Measurements from ENCODE around the gene CTNNBL1.

DNA sequence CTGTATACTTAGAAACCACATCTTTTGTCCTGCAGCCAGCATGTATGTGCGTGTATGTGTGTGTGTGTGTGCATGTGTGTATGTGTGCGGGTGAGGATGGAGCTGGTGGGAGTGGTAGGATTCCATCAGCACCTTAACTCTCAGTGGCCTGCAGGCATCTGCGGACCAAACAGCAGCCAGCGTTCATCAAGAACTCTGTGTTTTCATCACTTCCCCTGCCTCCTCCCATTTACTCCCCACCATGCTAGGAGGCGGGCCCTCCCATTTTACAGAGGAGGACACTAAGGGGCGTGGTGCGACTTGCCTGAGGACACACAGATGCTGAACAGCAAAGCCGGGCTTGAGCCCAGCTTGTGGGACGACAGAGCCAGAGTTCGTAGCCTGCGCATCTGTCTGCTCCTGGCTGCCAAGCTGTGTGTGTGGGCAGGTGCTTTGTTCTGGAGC, 218.0 kb downstream of the CTNNBL1 start:
- TF ChIP-seq POLR2AphosphoS5 (IDR thresholded peaks at IDR 0.05; ENCODE audit: low read depth, low read length) (no peak), CTCF (IDR thresholded peaks at IDR 0.05) (no peak), SIN3A (IDR thresholded peaks at IDR 0.05; ENCODE audit: borderline replicate concordance, insufficient read depth, low read depth, low read length) (no peak), TCF7L2 (IDR thresholded peaks at IDR 0.05; ENCODE audit: low read depth, low read length) (no peak)

Data from Panc1 (cell line).